Stimulated activated CD8-positive, alpha-beta memory T cell treated with anti-CD3 and anti-CD28 coated beads, Interleukin-2, amount 100 ng/mL, for 1 hour (primary cell): ENCODE measurements around the gene TACR1.
"Not testable (repeated sequence)": the region's sequence is repeated elsewhere in the genome, so short reads cannot be mapped to it uniquely, and the experiment has no call there.

Experiments
- DNase-seq, 2 donors: peaks; one replicate each; pipeline ENCODE4 v3.0.0-alpha.2; 2020; ENCODE audit warnings: low read depth in 2 of 2

Gene TACR1

DNA sequence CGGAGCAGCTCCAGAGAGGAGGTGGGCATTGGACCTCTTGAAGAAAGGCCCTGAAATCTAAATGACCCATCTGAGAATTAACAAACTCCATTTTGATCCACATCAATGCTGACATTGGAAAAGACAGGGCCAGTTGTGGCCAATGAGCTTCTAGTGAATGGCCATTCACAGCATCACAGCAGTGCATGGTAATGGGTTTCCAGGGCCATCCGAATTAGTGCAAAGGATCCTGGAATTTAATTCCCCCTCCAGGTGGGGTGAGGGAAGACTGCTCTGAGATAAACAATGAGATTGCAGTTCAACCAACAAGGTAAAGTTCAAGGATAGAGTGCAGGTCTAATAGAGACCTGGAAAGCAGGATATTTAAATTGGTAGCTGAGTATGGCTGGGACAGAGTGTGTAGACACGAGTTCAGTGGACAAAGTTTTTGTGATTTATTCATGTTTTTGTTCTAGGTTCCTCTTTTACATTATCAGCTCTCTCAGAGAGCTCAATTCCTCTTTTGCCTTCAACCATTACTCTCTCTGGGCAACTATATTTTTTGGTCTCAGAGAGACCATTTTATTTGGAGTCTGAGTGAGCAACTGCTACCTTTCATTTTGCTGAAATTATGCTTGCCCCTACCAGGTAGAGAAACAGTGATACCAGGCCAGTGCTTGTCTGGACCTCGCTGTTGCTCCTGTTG is 5.0 kb downstream of the TACR1 start:
- DNase-seq = no peak

GRCh38 chr2:75192496-75192895 is 6.8 kb downstream of the TACR1 start:
- DNase-seq = no peak

GRCh38 chr2:75190271-75190990 is 8.9 kb downstream of the TACR1 start:
- DNase-seq = no peak

DNA sequence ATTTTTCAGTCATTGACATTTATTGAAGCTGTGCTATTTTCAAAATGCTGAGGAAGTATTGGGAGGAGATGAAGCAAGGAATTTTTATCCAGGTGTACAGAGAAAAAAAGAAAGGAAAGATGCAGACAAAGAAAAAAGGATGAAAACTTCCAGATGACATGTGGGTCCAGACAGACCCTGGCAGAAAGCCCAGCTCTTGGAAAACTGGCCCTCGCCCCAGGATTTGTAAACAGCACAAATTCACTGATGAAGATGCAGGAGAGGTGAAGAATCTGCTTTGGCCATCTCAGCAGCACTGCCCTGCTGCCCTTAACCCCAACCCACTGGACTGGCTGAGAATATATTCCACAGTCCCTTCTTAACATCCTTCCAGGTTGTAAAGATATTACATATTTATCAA is 12.5 kb downstream of the TACR1 start:
- DNase-seq = no peak

- no peak for DNase-seq
These were observed 16.7 kb downstream of the TACR1 start for GRCh38 chr2:75182606-75183005.

DNA sequence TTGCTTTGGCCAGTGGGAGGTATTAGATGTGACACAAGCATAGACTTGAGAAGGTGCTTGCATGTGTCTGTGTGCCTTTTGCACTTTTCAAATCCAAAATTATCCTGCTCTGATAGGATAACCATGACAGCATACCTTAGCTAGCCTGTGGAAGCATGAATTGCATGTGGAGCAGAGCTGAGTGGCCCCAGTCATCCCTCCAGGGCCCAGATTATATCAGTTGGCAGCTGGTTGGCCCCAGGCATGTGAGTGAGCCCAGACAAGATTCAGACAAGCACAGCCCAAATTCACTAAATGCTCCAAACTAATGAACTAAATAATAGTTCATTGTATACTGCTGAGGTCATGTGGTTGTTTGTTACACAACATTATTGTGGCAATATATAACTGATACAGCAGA is 18.8 kb downstream of the TACR1 start:
- DNase-seq = no peak

DNA sequence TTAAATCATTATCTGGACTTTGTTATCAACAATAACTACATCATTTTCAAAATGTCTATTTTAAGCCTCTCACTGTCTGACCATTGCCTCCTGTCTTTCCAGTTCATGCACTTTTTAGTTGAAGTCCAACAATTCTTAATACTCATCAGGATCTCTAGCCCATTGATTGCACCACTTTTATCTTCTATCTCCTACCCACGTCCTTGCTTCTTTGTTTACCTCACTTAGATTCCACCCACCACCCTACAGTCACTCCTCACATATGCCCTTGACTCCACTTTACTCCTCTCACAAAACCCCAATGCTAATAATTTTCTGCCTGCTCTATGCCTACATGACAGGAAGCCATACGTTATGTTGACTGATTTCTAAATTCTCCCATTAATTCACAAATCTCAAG is 21.9 kb downstream of the TACR1 start:
- DNase-seq = no peak

DNA sequence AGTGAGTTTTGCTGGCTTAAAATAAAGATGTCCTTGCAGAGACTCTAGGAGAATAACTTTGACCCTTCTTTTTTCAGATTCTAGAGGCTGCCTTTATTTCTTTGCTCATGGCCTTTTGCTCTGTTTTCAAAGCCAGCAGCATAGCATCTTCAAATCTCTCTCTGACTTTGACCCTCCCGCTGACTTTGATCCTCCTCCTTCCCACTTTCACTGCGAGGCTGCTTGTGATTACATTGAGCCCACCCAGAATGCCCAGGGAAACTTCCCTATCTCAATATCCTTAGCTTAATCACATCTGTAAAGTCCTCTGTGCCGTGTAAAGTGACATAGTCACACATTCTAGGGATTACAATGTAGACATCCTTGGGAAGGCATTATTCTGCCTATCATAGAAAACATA is 23.9 kb downstream of the TACR1 start:
- DNase-seq = no peak

DNA sequence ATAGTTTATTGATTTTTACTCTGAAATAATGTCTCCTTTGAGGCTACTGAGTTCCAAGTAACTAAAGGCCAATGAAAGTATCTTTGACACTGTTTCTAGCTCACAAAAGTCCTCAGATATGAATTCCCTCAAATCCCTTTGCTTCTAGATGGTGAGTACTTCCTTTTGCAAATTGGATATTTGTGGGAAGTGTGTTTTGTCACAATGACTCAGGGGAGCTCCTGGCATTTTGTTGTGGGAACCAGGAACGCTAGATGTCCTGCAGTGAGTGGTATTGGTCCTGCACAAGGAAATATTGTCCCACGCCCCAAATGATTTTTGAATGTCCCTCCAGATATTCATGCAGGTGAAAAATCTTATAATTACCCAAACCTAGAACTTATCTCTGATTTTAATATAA is 24.3 kb downstream of the TACR1 start:
- DNase-seq = no peak

GRCh38 chr2:75174519-75174918 is 24.8 kb downstream of the TACR1 start:
- no peak for DNase-seq

DNA sequence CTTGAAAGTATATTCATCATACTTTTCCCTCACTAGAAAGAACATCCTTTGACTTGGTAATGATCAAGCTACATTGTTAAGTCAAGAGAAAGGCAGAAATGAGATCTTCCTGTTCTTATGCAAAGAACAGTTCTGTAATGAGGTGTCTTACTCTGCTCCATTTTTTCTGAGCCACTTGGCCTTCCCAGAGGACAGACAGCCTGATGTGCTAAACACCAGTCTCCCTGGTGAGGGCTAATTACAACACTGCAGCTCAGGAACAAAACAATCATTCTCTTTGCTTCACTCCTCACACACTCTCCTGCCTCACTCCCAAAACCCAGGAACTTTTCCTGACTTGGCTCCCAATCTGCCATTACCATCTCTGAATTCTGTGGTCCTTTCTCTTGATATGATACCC is 25.6 kb downstream of the TACR1 start:
- no peak for DNase-seq

DNA sequence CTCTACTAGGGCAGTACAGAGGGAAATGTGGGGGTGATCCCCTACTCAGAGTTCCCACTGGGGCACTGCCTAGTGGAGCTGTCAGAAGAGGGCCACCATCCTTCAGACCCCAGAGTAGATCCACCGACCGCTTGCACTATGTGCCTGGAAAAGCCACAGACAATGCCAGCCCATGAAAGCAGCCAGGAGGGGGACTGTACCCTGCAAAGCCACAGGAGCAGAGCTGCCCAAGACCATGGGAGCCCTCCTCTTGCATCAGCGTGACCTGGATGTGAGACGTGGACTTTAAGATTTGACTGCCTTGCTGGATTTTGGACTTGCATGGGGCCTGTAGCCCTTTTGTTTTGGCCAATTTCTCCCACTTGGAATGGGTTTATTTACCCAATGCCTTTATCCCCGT is 27.9 kb downstream of the TACR1 start:
- DNase-seq = not testable (repeated sequence)

- no peak for DNase-seq
These were observed 28.4 kb downstream of the TACR1 start for GRCh38 chr2:75170889-75171288.

- DNase-seq = no peak
These were observed 31.1 kb downstream of the TACR1 start for GRCh38 chr2:75168186-75168585.

DNA sequence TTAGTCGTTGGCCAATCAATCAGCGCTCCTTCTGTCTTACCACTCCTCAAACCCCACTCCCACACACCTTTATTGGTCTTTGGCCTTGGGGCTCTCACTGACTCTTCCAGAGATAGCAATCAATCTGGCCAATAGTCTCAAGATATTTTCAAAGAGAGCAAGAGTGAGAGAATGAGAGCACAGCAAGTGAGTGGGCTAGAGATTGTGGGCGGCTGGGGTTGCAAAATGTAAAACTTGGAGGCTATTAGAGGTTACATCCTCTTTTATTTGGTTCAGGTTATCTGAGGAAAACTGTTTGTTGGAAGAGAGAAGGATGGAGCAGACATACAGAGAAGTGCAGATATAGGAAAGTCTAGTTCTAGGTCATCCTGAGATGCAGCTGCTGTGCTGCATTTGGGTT is 32.8 kb downstream of the TACR1 start:
- DNase-seq = no peak

DNA sequence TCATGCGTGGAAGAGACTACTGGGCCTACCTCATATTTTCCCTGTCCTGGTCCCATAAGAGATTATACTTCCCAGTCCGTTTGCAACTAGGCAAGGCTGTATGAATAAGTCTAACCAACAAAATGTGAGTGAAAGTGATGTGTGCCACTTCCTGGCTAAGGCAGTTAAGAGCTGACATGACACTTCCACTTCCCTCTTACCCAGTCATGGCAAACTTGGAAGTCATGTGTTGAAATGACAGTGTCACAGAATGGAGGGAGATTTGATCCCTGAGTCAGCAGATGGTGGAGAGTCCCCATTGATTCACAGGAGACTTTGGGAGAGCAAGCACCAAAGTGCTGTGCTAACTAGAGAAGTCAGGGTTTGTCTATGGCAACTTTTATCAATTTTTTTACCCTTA is 36.4 kb downstream of the TACR1 start:
- no peak for DNase-seq

GRCh38 chr2:75162259-75162658 is 37.1 kb downstream of the TACR1 start:
- DNase-seq = no peak

GRCh38 chr2:75157435-75157834 is 41.9 kb downstream of the TACR1 start:
- DNase-seq = no peak

DNA sequence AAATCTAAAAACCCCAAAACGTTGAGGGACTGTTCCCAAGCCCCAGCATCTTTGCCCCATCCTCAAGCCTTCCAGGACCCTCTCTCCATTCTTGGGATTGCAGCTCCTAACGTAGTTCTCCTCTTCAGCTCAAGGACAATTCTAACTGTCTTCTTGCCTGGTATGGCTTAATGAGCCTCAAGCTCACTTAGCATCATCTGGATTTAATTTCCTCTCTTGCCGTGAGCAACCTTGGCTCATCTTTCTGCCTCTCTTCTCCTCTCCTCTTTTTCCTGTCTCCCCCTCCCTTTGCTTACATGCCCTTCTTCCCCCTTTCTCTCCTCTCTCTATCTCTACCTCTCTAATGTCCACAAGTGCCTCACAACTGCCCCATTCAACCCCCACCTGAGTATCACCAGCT is 44.2 kb downstream of the TACR1 start:
- no peak for DNase-seq

GRCh38 chr2:75153221-75153620 is 46.1 kb downstream of the TACR1 start:
- no peak for DNase-seq

GRCh38 chr2:75152243-75152642 is 47.1 kb downstream of the TACR1 start:
- not testable (repeated sequence) for DNase-seq

- not testable (repeated sequence) for DNase-seq
These were observed 51.4 kb downstream of the TACR1 start for GRCh38 chr2:75147884-75148283.

GRCh38 chr2:75146606-75147332 is 52.6 kb downstream of the TACR1 start:
- DNase-seq = no peak
